Measurements from ENCODE around the gene CENPH. TPM values are rescaled to one million over a fixed set of nuclear protein-coding genes. Genes with fewer than 3 reads are reported as not detected.
"Not testable (repeated sequence)": the region's sequence is repeated elsewhere in the genome, so short reads cannot be mapped to it uniquely, and the experiment has no call there.

CENPH gene, protein sequence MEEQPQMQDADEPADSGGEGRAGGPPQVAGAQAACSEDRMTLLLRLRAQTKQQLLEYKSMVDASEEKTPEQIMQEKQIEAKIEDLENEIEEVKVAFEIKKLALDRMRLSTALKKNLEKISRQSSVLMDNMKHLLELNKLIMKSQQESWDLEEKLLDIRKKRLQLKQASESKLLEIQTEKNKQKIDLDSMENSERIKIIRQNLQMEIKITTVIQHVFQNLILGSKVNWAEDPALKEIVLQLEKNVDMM
- total RNA-seq (16.4 and 17.1 TPM in 2 replicates), polyA plus RNA-seq (5.3 and 6.5 TPM in 2 replicates), polyA minus RNA-seq (1.4 and 2.5 TPM in 2 replicates), Bru-seq, nascent RNA (percentile 62 among the genes with signal in this experiment), BruChase-seq, experiment 1, labeled RNA remaining after a 6-hour chase (percentile 57 among the genes with signal in this experiment), BruChase-seq, experiment 2, labeled RNA remaining after a 2-hour chase (percentile 55 among the genes with signal in this experiment)
- 6.0 and 6.8 TPM in 2 replicates for polyA plus RNA-seq (2011; cell fraction: cytosol; rRNA removed)
- polyA plus RNA-seq (2011; cell fraction: nucleus; rRNA removed): 2.1 and 4.5 TPM in 2 replicates
- 4.9 and 9.0 TPM in 2 replicates for polyA plus RNA-seq (2012)
- 10.3 TPM for polyA minus RNA-seq (2011; cell fraction: cytosol; rRNA and poly(A)+ RNA removed)
- polyA minus RNA-seq (2011; cell fraction: nucleus; rRNA and poly(A)+ RNA removed): 1.9 and 3.8 TPM in 2 replicates
- long read RNA-seq, transcript CENPH-201 (9 exons, 1,389 nt): major isoform, 49 of 63 reads
- long read RNA-seq, partial matches to known transcripts: 4 of 63 reads
- long read RNA-seq, other reads (novel, unspliced or antisense): 7 of 63 reads

DNA sequence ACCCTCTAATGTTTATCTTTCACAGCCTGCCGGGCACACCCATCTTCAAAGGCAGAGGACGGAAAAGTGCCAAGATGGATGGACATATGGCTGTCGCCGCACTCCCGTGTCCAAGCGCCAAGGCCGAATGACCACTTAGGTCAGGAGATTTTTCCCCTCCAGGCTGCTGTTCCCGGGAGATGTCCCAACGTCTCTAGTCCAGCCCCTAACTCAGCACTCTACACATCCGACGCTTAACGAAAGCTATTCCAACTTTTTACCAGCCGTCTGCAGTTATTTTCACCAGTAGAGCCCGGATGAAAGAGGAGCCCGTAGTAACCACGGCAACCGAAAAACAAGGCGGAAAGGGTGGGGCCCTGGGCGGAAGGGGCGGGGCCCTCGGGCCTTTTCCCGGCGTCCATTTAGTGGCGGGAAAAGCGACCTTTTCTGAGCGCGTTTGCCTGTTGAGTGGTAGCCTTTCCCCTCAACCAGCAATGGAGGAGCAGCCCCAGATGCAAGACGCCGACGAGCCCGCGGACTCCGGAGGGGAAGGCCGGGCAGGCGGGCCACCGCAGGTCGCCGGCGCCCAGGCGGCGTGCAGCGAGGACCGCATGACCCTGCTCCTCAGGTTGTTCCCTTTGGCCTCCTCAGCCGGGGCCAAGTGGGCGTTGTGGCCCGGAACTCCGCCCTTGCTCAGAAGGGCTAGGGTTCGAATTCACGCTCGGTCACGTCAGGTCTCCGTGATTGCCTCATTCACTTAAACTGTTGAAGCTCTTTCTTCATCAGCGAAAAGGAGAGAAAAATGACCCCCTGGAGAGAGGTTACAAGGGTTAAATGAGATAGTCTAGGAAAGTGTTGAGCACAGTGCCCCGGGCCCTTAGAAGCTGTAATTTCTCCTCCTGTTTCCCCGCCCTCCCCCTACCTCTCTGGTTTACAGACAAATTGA lies at the start of gene CENPH:
TSS of gene CENPH (plus strand) at position 422 of the 925 bp plus-strand sequence. CDS start at position 474, 52 bp downstream.
- dilution Hi-C loops (cut with MboI; ENCODE audit: extremely low pct_ligation_motif_present, low sequenced_read_pairs) (no loop called here), intact Hi-C loops (cut with micrococcal nuclease) (loop anchor here (1.0 kb wide), 4 partner anchors 22 to 145 kb away; partner anchors contain the start of genes CCNB1 and CDK7)
- no peaks in the 10 kb centered on the region for H3K9me1 ChIP-seq (replicated peaks; ENCODE audit: control insufficient read depth, extremely low read depth, insufficient read depth, low read length)
- peaks cover 12% of the 10 kb centered on the region for H3K4me1 ChIP-seq (ENCODE audit: control insufficient read depth, extremely low read depth, insufficient read depth, low read length)
- CTCF ChIA-PET: interaction anchor here (0.8 to 3.0 kb wide), 3 partner anchors 8 to 96 kb away, joined by 3 to 12 read pairs (median 3); partner anchors contain the start of gene SLC30A5
- peak within 1 kb of the TSS; percentile 56 to 91 (median 80) for H3K4me3 ChIP-seq (replicated peaks in 1 of 3; ENCODE audit: insufficient read depth in 1 of 3, low read depth in 1 of 3, low read length in 3 of 3)
- peak within 1 kb of the TSS; percentile 96 for H2AFZ ChIP-seq (ENCODE audit: low read depth, low read length)
- BruUV-seq (replicated peaks): TSS peak; percentile 79
- H3K79me2 ChIP-seq (ENCODE audit: control insufficient read depth, insufficient read depth, low read length): peaks cover 2% of the 10 kb centered on the region
- no peaks in the 10 kb centered on the region for H3K27me3 ChIP-seq (ENCODE audit: control insufficient read depth in 2 of 2, insufficient read depth in 2 of 2, low read length in 2 of 2)
- FAIRE-seq (peak; percentile 91), DNase-seq (ENCODE audit: low read depth, low spot score) (peak; percentile 92)
- peak within 1 kb of the TSS; percentile 73 for H3K27ac ChIP-seq (ENCODE audit: insufficient read depth, low read depth, low read length)
- TF ChIP-seq JUN (IDR thresholded peaks at IDR 0.05; ENCODE audit: borderline replicate concordance, insufficient read depth, insufficient read length, low read depth) (no peak), GATA2 (IDR thresholded peaks at IDR 0.05; ENCODE audit: insufficient read depth, insufficient read length, low read depth, low read length) (no peak), POLR2AphosphoS5 (IDR thresholded peaks at IDR 0.05; ENCODE audit: insufficient read depth, low read depth, low read length) (no peak), MYC (IDR thresholded peaks at IDR 0.05; ENCODE audit: low read depth, low read length) (no peak), FOS (IDR thresholded peaks at IDR 0.05; ENCODE audit: borderline replicate concordance, insufficient read depth, low read length) (no peak), EZH2 (IDR thresholded peaks at IDR 0.05; ENCODE audit: borderline replicate concordance, low read depth, low read length, severe bottlenecking) (no peak), POLR2A (IDR thresholded peaks at IDR 0.05; ENCODE audit: low read depth, low read length) (peak; percentile 78)
- TF ChIP-seq, protein P1, sequence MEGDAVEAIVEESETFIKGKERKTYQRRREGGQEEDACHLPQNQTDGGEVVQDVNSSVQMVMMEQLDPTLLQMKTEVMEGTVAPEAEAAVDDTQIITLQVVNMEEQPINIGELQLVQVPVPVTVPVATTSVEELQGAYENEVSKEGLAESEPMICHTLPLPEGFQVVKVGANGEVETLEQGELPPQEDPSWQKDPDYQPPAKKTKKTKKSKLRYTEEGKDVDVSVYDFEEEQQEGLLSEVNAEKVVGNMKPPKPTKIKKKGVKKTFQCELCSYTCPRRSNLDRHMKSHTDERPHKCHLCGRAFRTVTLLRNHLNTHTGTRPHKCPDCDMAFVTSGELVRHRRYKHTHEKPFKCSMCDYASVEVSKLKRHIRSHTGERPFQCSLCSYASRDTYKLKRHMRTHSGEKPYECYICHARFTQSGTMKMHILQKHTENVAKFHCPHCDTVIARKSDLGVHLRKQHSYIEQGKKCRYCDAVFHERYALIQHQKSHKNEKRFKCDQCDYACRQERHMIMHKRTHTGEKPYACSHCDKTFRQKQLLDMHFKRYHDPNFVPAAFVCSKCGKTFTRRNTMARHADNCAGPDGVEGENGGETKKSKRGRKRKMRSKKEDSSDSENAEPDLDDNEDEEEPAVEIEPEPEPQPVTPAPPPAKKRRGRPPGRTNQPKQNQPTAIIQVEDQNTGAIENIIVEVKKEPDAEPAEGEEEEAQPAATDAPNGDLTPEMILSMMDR (IDR thresholded peaks at IDR 0.05; ENCODE audit: extremely low read depth in 1 of 2, insufficient read depth in 1 of 2, low read depth in 1 of 2, low read length in 2 of 2): no peak
- TF ChIP-seq, protein P2, sequence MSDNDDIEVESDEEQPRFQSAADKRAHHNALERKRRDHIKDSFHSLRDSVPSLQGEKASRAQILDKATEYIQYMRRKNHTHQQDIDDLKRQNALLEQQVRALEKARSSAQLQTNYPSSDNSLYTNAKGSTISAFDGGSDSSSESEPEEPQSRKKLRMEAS (IDR thresholded peaks at IDR 0.05; ENCODE audit: insufficient read depth, insufficient read length): peak; percentile 15
- H3K4me2 ChIP-seq (ENCODE audit: insufficient read depth, low read length): peak within 1 kb of the TSS; percentile 82
- H3K9me3 ChIP-seq (replicated peaks; ENCODE audit: control insufficient read depth, insufficient read depth, low read length): no peaks in the 10 kb centered on the region
- POLR2A ChIA-PET: interaction anchor here (0.6 kb wide), 1 partner anchor 72 kb away, joined by 3 read pairs; no protein-coding TSS in a partner anchor
- H3K36me3 ChIP-seq (ENCODE audit: control insufficient read depth in 2 of 2, extremely low read depth in 1 of 2, insufficient read depth in 2 of 2, low read length in 2 of 2): no peaks in the 10 kb centered on the region
- H3K9ac ChIP-seq (replicated peaks; ENCODE audit: extremely low read depth, insufficient read depth, low read length): peak within 1 kb of the TSS; percentile 92
- H4K20me1 ChIP-seq (replicated peaks; ENCODE audit: control insufficient read depth, extremely low read depth, insufficient read depth, low read length): no peaks in the 10 kb centered on the region

DNA sequence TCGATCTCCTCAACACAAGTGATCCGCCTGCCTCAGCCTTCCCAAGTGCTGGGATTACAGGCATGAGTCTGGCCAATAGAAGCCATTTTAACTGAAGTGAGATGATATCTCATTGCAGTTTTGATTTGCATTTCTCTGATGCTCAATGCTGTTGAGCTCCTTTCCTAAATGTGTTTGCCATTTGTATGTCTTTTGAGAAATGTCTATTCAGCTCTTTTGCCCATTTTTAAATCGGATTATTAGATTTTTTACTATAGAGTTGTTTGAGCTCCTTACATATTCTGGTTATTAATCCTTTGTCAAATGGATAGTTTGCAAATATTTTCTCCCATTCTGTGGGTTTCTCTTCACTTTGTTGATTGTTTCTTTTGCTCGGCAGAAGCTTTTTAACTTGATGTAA lies 49.1 kb upstream of the CENPH start:
- FAIRE-seq; H2AFZ ChIP-seq (ENCODE audit: low read depth, low read length); BruUV-seq (replicated peaks); H3K4me3 ChIP-seq (replicated peaks in 1 of 3; ENCODE audit: insufficient read depth in 1 of 3, low read depth in 1 of 3, low read length in 3 of 3); H3K27me3 ChIP-seq (ENCODE audit: control insufficient read depth in 2 of 2, insufficient read depth in 2 of 2, low read length in 2 of 2); dilution Hi-C loops (cut with MboI; ENCODE audit: extremely low pct_ligation_motif_present, low sequenced_read_pairs); H3K36me3 ChIP-seq (ENCODE audit: control insufficient read depth in 2 of 2, extremely low read depth in 1 of 2, insufficient read depth in 2 of 2, low read length in 2 of 2); H3K4me1 ChIP-seq (ENCODE audit: control insufficient read depth, extremely low read depth, insufficient read depth, low read length); H3K4me2 ChIP-seq (ENCODE audit: insufficient read depth, low read length); H3K27ac ChIP-seq (ENCODE audit: insufficient read depth, low read depth, low read length); H3K9ac ChIP-seq (replicated peaks; ENCODE audit: extremely low read depth, insufficient read depth, low read length); DNase-seq (ENCODE audit: low read depth, low spot score); CTCF ChIA-PET; H3K79me2 ChIP-seq (ENCODE audit: control insufficient read depth, insufficient read depth, low read length); intact Hi-C loops (cut with micrococcal nuclease); H4K20me1 ChIP-seq (replicated peaks; ENCODE audit: control insufficient read depth, extremely low read depth, insufficient read depth, low read length); POLR2A ChIA-PET; H3K9me3 ChIP-seq (replicated peaks; ENCODE audit: control insufficient read depth, insufficient read depth, low read length); H3K9me1 ChIP-seq (replicated peaks; ENCODE audit: control insufficient read depth, extremely low read depth, insufficient read depth, low read length): not testable (repeated sequence)

All from endothelial cell of umbilical vein (primary cell).